Activated T-cell treated with anti-CD3 and anti-CD28 coated beads for 1 hour (primary cell): ENCODE results near the gene ARHGEF28.

Experiments
- DNase-seq: peaks from one replicate; pipeline ENCODE4 v3.0.0-alpha.2; 2020; ENCODE audit warnings: low read depth

The ARHGEF28 gene

DNA sequence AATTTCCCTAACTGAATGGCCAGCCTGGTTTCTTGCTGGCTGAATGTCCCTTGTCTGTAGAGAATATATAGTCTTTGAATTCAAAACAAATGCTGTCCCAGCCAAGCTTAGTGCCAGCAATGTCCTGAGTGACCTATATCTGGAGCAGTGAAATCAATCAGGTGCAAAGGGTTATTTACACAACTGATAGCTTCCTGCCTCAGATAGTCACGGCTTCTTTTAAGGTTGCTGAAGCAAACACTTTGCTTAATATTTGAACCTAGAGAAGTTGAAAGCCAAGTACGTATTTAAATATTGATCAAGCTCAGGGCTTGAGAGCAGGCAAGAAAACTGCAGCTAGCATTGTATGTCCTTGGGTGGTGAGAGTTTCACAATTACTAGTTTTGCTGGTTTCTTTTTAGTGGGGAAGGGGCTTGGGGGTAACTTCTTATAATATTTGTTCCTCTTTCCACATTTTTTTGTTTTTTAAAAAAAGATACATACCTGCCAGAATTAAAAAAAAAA, 2.0 kb upstream of the ARHGEF28 start:
- no peak for DNase-seq

DNA sequence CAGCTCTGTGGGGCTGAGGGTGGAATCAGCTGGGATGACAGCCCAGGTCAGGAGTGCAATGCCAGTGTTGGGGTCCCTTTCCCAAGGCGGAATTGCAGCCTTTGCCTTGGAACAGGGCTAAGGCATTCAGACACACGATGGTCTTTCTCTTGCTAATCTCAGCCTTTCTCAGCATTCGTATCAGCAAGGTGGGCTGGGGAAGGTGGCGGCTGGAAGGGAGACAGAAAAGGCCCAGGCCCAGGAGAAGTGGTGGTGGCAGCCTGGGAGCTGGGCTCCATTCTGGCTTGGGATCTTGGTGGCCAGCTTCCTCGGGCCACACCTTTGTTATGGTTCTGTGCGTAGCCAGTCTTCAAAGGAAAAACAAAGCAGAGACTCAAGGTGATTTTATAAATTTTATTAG, 1.1 kb upstream of the ARHGEF28 start:
- no peak for DNase-seq

DNA sequence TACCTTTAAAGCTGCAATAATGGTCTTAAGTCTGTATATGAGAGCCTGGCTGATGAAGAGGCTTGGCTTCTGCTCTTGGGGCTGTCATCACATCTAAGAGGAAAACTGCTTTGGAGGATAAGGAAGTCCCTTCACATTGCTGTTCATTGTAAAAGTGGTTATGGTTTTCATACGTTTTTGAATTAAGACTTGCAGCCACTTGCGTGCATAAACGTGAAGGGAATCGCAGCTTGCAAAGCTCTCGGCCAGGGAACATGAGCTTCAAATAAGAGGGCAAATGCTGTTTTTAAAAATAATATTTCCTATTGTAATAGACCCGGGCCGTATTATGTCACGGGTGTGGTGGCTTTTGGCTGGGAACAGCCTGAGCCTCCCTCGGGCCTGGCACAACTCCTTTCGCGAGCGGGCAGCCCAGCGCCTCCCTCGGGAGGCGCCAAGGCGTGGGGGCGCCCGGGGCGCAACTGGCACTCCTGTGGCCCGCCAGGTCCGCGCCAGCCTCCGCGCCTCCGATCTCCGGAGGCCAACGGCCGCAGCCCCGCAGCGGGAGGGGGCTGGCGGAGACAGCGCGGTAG, 538 bp upstream of the ARHGEF28 start:
- DNase-seq, result no peak

DNA sequence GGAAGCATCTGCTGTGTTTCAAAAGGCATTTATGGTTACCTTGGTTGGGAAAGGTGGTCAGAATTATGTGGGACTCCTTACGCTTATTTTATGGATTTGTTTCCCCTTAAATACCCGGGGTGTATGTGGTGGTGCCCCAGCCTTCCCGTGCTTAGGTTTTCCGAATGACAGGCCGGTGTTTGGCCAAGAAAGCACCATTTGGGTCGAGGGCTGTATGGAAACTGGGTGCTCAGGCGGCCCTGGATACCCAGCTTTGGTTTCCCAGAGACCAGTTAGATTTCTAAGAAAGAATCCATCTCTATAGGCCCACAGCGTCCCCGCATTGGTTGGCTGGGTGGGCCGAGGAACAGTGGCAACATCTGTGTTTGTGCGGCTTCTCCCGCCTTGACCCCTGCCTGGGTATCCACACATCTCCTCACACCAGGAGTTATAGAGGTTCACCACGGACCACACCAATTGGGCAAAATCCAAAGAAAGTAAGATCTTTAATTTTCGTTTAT, 868 bp downstream of the ARHGEF28 start:
- no peak for DNase-seq

DNA sequence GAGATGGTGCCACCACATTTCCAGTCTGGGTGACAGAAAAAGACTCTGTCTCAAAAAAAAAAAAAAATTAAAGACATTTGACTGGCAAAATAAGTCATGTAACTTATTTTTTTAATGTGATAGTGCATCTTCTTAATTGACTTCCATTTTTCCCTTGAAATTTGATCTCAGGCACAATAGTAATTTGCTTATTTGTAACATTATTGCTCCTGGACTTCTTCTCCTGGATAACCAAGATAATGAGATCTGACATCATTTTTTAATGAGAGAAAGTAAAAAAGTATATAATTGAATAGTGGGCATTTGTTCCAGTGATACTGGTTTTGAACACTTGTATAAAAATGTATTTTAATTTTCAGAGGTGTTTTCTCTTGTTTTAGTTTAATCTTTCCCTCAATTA, 3.5 kb downstream of the ARHGEF28 start:
- DNase-seq, result no peak

DNA sequence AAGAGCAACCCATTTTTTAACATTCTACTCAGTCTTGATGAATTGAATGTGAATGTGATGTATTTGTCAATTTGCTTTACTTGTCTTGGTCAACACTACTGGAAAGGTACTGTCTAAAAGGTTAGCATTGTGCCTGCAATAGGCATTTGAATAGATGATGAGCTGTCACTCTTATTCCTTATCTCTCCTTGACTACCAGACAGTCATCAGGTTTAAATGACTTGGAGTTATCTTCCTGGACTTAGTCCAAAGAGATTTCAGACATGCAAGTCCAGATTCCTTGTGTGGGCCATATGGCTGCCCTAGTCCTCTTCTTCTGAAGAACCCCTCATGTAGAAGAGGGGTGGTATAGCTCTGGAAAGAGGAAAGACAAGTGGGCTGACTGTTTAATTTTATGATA, 4.8 kb downstream of the ARHGEF28 start:
- DNase-seq, result no peak

DNA sequence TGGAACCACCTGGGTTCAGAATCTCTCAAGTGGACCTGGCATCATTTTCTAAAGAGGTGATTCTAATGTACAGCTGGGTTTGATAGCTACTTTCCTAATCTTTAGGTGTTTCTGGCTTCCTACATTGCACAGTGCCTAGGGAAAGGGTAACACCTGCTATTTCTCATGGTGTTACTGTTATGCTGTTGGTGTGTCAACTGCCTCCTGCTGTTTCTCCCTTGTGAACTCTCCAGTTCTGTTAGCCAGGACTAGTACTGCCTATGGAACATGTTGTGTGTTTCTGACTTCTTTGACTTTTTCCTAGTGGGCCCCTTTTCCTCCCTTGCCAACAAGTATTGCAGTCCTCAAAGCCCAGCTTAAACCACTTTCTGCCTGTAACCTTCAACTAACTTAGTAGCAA, 5.5 kb downstream of the ARHGEF28 start:
- no peak for DNase-seq

DNA sequence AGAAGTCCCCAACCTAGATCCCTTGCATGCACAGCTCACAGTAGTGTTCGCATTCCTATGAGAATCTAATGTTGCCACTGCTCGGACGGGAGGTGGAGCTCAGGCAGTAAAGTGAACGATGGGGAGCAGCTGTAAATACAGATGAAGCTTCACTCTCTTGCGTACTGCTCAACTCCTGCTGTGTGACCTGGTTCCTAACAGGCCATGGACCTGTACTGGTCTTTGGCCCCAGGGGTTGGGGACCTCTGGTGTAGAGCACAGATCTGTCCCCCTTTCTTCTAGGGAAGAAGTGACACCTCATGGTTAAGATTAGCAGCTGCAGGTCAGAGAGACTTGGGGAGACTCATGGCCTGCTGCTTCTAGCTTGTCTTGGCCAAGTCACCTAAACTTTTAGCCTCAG, 7.1 kb downstream of the ARHGEF28 start:
- no peak for DNase-seq

DNA sequence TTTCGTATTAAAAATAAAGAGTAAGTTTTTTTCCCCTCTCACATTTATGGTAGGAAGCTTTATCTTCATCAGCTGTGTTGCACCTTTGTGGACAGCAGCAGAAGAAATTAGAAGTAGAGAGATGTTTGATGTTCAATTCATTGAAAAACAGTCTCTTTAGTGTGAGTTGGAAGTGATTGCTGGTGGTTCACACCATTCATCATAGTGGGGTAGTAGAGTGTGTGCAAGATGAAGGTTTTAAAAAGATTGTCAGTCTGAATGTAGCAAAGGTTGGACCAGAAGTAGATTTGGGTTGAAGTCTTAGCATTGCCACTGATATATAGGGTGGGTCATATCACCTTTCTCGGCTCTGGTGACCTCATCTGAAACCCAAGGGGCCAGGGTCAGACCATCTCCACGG, 10.4 kb downstream of the ARHGEF28 start:
- no peak for DNase-seq

DNA sequence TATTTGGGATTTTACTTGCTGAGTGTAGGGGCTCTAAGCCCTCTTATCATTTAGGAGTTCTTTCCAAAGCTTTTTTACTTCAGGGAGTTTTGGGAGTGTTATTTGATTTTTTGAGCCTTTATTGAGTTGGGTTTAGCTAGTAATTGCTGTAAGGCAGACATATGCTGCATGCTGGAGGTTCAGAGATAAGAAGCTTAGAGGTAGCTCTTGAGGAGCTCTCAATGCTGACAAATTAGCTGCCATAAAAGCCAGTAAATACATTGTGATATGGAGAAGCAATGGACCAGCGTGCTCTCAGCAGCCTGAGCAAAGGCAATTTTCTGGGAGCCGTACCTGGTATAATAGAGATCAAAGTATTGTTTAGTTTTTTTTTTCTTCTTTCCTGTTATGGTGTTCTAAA, 11.6 kb downstream of the ARHGEF28 start:
- no peak for DNase-seq

DNA sequence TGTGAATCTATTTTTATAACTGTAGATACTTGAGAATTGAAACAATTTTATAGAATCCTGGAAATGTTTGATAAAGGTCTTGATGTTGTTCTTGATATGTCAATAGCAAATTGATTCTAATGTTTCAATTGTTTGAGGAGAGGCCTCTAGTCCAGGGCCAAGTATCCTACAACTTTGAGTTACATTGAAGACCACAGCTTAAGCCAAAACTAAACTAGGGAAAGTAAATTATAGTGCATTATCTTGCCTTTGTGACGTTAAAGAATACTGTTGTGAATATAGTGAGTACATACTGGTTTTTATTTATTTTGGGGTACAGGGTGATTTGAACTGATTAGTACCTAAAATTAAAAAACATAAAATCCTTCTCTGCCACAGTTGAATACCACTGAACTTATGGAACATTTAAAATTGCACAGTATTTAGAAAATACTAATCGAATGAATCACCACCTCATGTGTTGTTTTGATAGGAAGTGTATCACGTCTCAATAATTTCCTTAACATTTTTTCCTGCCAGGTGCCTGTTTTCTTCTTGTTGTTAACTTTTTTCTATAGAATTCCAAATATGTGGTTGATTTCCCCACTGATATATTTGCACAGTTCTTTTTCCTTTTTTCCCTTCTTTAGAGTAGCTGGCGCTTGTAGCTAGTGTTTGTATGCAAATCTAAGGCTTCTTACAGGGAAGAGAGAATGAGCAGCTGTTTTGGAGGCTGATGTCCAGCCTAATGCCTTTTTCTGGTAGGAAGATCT, 12.5 kb downstream of the ARHGEF28 start:
- no peak for DNase-seq

DNA sequence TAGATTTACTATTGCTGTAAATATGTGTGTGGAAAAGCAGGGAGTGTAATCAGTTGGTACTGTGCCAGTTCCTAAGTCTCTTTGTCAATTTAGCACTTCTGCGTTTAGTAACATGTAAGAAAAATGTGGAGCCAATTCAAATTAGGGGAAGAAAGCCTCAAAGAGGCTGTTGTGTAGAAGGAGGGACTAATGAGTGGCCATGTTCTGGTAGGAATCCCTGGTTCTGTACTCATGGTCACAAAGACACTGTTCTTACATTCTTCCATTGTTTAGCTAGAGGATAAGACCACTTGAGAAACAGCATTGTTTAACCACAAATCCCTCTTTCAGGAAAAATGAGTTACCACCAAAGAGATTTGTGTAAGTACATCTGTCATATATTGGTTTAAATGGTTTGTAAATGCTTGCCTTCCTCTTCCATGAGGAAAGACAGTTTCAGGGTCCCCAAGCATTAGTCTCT, 14.9 kb downstream of the ARHGEF28 start:
- no peak for DNase-seq

DNA sequence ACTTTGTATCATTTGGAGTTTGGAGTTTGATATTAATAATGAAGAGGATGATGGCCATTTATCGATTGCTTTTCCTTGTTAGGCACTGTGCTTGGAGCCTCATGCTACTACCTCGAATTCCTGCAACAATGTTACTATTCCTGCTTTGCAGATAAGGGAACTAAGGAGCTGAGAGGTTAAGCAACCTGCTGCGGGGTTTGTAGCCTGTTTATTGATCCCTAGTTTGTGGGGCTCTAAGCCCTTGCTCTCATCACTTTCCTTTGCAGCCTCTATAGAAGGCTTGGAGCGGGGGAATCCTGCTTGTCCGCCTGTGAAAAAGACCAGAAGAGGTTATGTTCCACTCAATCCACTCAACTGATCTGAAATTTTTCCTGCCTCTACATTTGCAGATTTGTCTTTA, 15.8 kb downstream of the ARHGEF28 start:
- no peak for DNase-seq

DNA sequence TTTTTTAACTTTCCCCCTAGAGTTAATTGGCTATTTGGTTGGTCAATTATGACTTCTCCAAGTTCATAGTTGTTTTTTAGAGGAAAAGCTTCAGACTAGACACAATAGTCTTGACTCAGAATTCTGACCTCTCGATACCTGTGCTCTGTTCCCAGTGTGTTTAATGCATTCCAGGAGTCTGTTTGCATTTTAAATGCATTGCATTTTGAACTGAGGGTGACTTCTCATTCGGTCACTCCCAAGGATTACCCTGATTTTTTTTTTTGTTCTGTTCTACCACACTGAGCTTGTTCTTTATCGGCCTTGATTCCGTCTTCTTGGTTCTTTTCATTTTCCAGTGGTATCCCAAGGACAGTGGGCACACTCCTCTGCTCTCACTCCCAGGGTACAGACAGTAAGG, 16.3 kb downstream of the ARHGEF28 start:
- DNase-seq, result no peak

DNA sequence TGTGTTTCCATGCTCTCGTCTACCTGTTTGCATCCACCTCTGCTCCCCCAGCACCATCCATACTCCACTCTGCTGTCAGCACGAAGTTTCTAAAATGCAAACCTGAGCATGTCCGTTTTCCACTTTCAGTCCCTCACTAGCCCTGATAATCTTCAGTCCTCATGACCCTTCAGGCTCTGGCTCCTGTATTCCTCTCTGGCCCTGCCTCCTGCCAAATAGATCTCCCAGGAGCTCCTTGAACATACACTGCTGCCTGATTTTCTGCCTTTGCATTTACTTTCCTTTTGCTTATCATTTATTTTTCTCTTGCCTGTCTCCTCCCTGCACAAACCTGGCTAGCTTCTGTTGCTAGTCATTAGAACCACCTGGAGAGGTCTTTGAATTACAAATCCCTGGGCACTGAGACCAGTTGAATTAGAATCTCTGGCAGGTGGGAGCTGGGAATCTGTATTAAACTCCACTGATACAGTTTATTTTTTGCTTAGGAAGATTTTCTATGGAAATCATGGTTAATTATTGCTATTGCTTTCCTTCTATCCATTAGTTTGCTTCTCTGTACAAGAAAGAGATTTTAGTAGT, 18.5 kb downstream of the ARHGEF28 start:
- DNase-seq, result no peak

DNA sequence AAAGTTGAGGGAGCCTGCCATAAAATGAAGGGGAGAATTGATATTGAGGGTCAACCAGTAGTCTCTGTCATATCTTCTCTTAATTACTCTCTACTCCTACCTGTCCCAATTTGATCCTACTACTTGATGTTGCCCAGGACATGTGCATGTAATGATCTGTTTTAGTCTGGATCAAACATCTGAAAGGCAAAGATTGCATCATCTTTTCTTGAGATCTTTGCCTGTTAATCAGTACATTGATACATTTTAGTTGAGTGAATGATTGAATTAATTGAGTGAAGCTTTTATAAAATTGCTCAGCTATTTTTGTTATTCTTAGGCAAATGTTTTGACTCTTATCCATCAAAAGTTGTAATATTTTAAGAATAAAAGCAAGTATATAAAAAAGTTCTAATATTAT, 21.7 kb downstream of the ARHGEF28 start:
- DNase-seq, result no peak

DNA sequence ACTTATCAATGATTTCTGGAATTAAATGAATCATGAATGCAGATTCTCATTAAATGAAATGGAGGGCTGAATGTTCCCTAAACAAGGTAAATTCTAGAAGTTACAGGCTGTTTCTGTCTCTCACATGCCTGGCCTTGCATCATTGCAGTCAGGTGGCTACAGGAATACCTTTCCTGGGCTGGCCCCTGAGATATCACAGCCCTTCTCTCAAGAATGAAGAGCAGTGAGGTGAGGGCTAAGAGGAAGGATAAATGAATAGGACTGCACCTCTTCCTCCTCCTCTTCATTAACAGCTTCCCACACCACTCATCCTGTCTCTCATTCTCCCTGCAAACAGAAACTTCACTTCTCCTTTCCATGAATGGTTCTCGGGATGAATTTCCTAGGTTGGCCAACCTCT, 22.5 kb downstream of the ARHGEF28 start:
- DNase-seq, result no peak

DNA sequence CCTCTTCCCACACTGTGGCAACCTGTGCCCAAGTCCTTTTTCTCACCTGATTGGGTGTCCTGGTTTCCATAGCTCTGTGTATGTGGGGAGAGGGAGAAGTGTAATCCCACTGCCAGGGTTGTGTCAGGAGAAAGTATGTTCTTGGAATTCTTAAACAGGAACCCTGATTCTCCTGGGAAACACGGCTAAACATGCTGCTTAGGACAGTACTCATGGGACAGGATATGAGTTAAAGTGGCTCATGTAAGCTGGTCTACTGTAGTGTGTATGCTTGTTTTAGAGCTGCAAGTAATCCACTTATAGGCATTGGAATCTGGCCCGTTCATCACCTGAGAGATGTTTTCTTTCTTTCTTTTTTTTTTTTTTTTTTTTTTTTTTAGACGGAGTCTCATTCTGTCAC, 23.9 kb downstream of the ARHGEF28 start:
- DNase-seq, result no peak

DNA sequence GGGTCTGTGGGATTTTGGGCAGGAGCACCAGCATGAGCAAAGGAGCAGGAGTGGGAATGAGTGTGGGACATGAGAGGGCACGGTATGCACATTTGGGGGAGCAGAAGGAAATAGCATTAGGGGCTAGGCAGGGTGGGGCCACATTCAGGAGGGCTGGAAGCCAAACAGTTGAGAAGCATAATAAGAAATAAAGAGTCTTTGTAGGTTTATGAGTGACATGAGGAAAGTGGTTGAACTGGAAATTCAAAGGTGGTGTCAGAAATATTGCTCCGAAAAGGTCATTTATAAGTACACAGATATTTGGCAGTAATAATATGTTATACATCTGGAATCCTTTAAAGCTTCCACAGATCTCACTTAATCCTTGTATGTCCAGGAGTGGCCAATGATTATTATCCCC, 26.4 kb downstream of the ARHGEF28 start:
- DNase-seq, result no peak

DNA sequence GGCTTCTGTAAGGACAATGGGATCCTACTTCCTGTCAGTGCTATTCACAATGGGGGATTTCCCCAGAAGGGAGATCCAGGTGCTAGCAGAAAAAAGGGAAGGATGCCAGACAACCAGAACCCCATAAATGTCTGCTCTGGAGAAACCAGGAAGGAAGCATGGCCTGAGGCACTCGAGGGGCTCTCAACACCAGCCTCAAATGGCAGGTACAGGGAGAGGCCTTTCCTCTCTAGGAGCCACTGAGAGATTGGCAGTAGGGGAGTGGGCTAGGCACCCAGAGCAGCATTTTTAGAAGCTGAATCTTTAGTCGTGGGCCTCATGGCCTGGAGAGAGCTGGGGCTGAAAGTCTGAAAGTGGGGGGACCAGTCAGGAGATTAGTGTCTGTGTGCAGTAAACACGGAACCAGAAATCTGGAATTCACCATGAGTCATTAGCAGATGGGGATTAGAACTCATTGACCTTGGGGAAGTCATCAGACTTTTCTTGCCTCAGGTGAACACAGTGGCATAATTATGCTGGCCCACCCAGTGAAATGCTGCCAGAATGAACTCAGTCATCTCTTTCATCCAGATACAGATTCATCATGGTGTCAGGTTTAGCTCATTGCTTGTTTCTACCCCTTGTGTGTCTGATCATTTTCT, 28.3 kb downstream of the ARHGEF28 start:
- no peak for DNase-seq

DNA sequence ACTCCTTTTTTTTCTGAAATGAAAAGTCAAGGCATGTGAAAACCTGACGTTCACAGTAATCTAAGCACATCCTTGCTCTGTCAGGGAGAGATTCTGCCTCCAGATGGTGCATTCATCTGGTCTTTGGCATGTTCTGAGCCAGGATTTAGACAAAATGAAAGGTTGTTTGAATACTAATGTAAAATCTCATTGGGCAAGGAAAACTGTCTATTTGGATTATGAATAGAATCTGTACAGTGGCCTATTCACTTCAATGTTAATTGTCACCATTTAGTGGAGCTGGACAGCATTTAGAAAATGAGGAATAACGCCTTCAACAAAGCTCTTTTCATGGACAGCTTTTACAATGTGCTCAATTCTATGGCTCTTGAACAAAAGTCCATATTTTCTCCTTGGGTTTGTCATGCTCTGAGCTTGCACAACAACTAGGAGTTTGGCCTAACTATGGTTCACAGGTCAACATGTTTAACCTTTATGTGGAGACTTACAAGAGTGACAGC, 28.9 kb downstream of the ARHGEF28 start:
- no peak for DNase-seq

DNA sequence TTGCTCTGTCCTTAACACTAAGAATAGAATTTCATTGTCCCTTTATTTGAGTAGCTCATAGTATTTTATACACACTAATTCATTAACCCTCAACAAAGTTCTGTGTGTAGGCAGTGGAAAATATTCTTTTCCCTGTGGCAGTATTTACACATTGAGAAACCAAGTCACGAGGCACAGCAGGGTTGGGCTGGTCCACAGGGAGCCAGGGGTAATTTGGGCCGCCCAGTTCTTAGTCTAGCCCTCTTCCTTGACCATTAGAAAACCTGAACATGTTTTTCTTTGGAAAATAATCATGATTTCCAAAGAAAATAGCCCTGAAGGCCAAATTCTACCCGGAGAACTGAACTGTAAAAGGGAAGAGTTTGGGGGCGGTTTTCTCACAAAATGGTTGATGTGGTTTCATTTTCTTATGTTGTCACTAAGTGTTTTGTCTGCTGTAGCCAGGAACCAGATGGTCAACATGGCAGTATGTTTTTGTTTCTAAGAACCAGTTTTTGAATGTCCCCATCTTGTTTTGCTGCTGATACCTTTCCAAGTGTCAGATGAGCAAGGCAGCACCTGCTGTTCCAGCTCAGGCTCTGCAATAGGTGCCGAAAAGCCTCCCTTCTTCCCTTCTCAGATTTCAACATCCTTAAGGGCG, 29.6 kb downstream of the ARHGEF28 start:
- DNase-seq, result no peak
